Loucy (cell line): Measurements from ENCODE around the gene TMEM190.
A peak's percentile ranks its signal among the peaks of the same experiment; 100 is the strongest.
"Not testable (repeated sequence)": the region's sequence is repeated elsewhere in the genome, so short reads cannot be mapped to it uniquely, and the experiment has no call there.

Source experiments
- H2AFZ ChIP-seq: fragments of 200-600 bp; sonication (generic); 2 replicates; pipeline ENCODE4 v1.6.0; 2016; ENCODE audit warnings: antibody characterized with exemption, mild to moderate bottlenecking, low read length, moderate library complexity
- H3F3A ChIP-seq: fragments of 200-600 bp; 2 replicates; pipeline ENCODE4 v1.6.0; 2016; ENCODE audit warnings: antibody characterized with exemption, low read depth, mild to moderate bottlenecking
- H3K27me3 ChIP-seq: fragments of 200-600 bp; sonication (generic); 2 replicates; pipeline ENCODE4 v1.6.1; 2014; ENCODE audit warnings: low read length, mild to moderate bottlenecking; ENCODE audit not compliant: insufficient read depth, poor library complexity, severe bottlenecking
- H3K36me3 ChIP-seq: fragments of 200-600 bp; sonication (generic); 2 replicates; pipeline ENCODE4 v1.6.1; 2016; ENCODE audit warnings: low read length; ENCODE audit not compliant: insufficient read depth
- H3K4me1 ChIP-seq: fragments of 200-600 bp; sonication (generic); 2 replicates; pipeline ENCODE4 v1.5.1; 2014; ENCODE audit warnings: low read length, mild to moderate bottlenecking; ENCODE audit not compliant: insufficient read depth, poor library complexity, severe bottlenecking
- H3K4me2 ChIP-seq: fragments of 200-600 bp; sonication (generic); 2 replicates; pipeline ENCODE4 v1.6.0; 2014; ENCODE audit warnings: antibody characterized with exemption, low read length, low read depth, mild to moderate bottlenecking; ENCODE audit not compliant: poor library complexity, severe bottlenecking
- H3K4me3 ChIP-seq: fragments of 200-600 bp; sonication (generic); 2 replicates; pipeline ENCODE4 v1.5.1; 2014; ENCODE audit warnings: low read length, mild to moderate bottlenecking, mixed read lengths; ENCODE audit not compliant: poor library complexity, severe bottlenecking
- H3K79me2 ChIP-seq: fragments of 200-600 bp; sonication (generic); 2 replicates; pipeline ENCODE4 v1.6.1; 2014; ENCODE audit warnings: low read length; ENCODE audit not compliant: insufficient read depth
- H3K9ac ChIP-seq: fragments of 200-600 bp; sonication (generic); 2 replicates; pipeline ENCODE4 v1.6.0; 2014; ENCODE audit warnings: mild to moderate bottlenecking, low read depth, low read length, moderate library complexity; ENCODE audit not compliant: poor library complexity, severe bottlenecking
- H3K9me2 ChIP-seq: fragments of 200-600 bp; sonication (generic); replicated peaks from 2 replicates; pipeline ENCODE4 v1.6.1; 2016; ENCODE audit warnings: low read depth, low read length, mixed read lengths
- H3K9me3 ChIP-seq: fragments of 200-600 bp; sonication (generic); 2 replicates; pipeline ENCODE4 v1.6.1; 2014; ENCODE audit warnings: mild to moderate bottlenecking, antibody characterized with exemption, low read length, low read depth; ENCODE audit not compliant: insufficient read depth
- H4K20me1 ChIP-seq: fragments of 200-600 bp; sonication (generic); 2 replicates; pipeline ENCODE4 v1.6.0; 2014; ENCODE audit warnings: antibody characterized with exemption, low read length, mild to moderate bottlenecking; ENCODE audit not compliant: insufficient read depth, poor library complexity, severe bottlenecking
- CTCF ChIP-seq: fragments of 200-600 bp; sonication (generic); conservative IDR thresholded peaks from 2 replicates; pipeline ENCODE4 v1.5.1; 2014; ENCODE audit warnings: mild to moderate bottlenecking, antibody characterized with exemption, low read length
- EZH2phosphoT487 ChIP-seq: fragments of 200-600 bp; IDR thresholded peaks from 2 replicates; pipeline ENCODE4 v1.6.1; 2018; ENCODE audit warnings: antibody characterized with exemption, mild to moderate bottlenecking, moderate library complexity, borderline replicate concordance

The TMEM190 gene

GRCh38 chr19:55406826-55407549 is 30.4 kb downstream of the TMEM190 start:
- H2AFZ ChIP-seq: no peak overlapping the region
- peak overlapping the region; percentile 94 for H3K4me2 ChIP-seq
- no peaks in the 10 kb centered on the region for H3K9me2 ChIP-seq
- peak overlapping the region; percentile 97 for H3K9ac ChIP-seq
- peak overlapping the region; percentile 91 for H3K4me3 ChIP-seq
- peaks cover 42% of the 10 kb centered on the region for H4K20me1 ChIP-seq
- H3K36me3 ChIP-seq: peaks cover 30% of the 10 kb centered on the region; the same call in 1 of the 2 replicates
- peaks cover 43% of the 10 kb centered on the region for H3K4me1 ChIP-seq
- H3K27me3 ChIP-seq: peaks cover 5% of the 10 kb centered on the region
- H3F3A ChIP-seq: no peaks in the 10 kb centered on the region
- no peaks in the 10 kb centered on the region for H3K9me3 ChIP-seq
- no peak for TF ChIP-seq EZH2phosphoT487
- no peak for TF ChIP-seq CTCF
- H3K79me2 ChIP-seq: peaks cover 54% of the 10 kb centered on the region

- H3K27me3 ChIP-seq, H3K9me3 ChIP-seq, H3K9me2 ChIP-seq, H3F3A ChIP-seq: not testable (repeated sequence)
- H3K4me3 ChIP-seq: peak within 1 kb of the TSS; percentile 91
- H3K79me2 ChIP-seq: peaks cover 50% of the 10 kb centered on the region
- H2AFZ ChIP-seq: peak within 1 kb of the TSS; percentile 95
- peaks cover 42% of the 10 kb centered on the region for H3K4me1 ChIP-seq
- peaks cover 41% of the 10 kb centered on the region for H4K20me1 ChIP-seq
- H3K4me2 ChIP-seq: peak within 1 kb of the TSS; percentile 94
- H3K36me3 ChIP-seq: peaks cover 25% of the 10 kb centered on the region; the same call in 1 of the 2 replicates
- H3K9ac ChIP-seq: peak within 1 kb of the TSS; percentile 97
These were observed 30.8 kb downstream of the TMEM190 start, which contains the start of gene UBE2S for GRCh38 chr19:55407550-55407799. Gene UBE2S, minus strand, starts transcription at chr19:55407788. Its CDS starts 199 bp downstream, at chr19:55407589.

GRCh38 chr19:55407800-55408532 is 31.3 kb downstream of the TMEM190 start:
- Histone ChIP-seq H3K79me2 (peaks cover 45% of the 10 kb centered on the region), H3F3A (no peaks in the 10 kb centered on the region), H3K4me1 (peaks cover 37% of the 10 kb centered on the region), H3K36me3 (peaks cover 20% of the 10 kb centered on the region; the same call in 1 of the 2 replicates), H3K9me2 (no peaks in the 10 kb centered on the region), H4K20me1 (peaks cover 36% of the 10 kb centered on the region), H3K27me3 (peaks cover 5% of the 10 kb centered on the region), H2AFZ (peak overlapping the region; percentile 95), H3K9ac (peak overlapping the region; percentile 97), H3K4me3 (peak overlapping the region; percentile 91), H3K9me3 (no peaks in the 10 kb centered on the region), H3K4me2 (peak overlapping the region; percentile 94)
- no peak for TF ChIP-seq EZH2phosphoT487
- TF ChIP-seq CTCF: no peak
